Epidermal melanocyte (primary cell): ENCODE results near the gene ABHD8.
"Not testable (repeated sequence)": the region's sequence is repeated elsewhere in the genome, so short reads cannot be mapped to it uniquely, and the experiment has no call there.

ENCODE experiments used
- DNase-seq: peaks from one replicate; pipeline ENCODE4 v3.0.0; 2011; ENCODE audit warnings: low spot score; ENCODE audit not compliant: insufficient read length

The ABHD8 gene

GRCh38 chr19:17296976-17297375 is 6.2 kb downstream of the ABHD8 start:
- no peak for DNase-seq

GRCh38 chr19:17296273-17296672 is 7.0 kb downstream of the ABHD8 start:
- no peak for DNase-seq

- DNase-seq, result not testable (repeated sequence)
Measured at GRCh38 chr19:17295551-17295950, 7.7 kb downstream of the ABHD8 start.

- DNase-seq, result no peak
Measured at GRCh38 chr19:17294051-17294891, 9.0 kb downstream of the ABHD8 start.

- no peak for DNase-seq
Measured at GRCh38 chr19:17293605-17294004, 9.6 kb downstream of the ABHD8 start.

GRCh38 chr19:17292301-17293074 is 10.7 kb downstream of the ABHD8 start:
- DNase-seq, result peak; percentile 99

- peak; percentile 94 for DNase-seq
Measured at GRCh38 chr19:17289489-17289888, 13.7 kb downstream of the ABHD8 start.

- DNase-seq, result no peak
Measured at GRCh38 chr19:17286752-17287151, 16.5 kb downstream of the ABHD8 start.

GRCh38 chr19:17286263-17286662 is 17.0 kb downstream of the ABHD8 start:
- DNase-seq, result no peak

- no peak for DNase-seq
Measured at GRCh38 chr19:17285415-17286135, 17.6 kb downstream of the ABHD8 start.

GRCh38 chr19:17283504-17283996 is 19.7 kb downstream of the ABHD8 start:
- no peak for DNase-seq

GRCh38 chr19:17282488-17283125 is 20.6 kb downstream of the ABHD8 start:
- peak; percentile 83 for DNase-seq

GRCh38 chr19:17281391-17282304 is 21.6 kb downstream of the ABHD8 start, which contains the start of gene ANKLE1:
ANKLE1 (plus strand) TSS chr19:17281901; CDS start chr19:17281921, 20 bp downstream.
- DNase-seq, result no peak

GRCh38 chr19:17279436-17279835 is 23.8 kb downstream of the ABHD8 start:
- no peak for DNase-seq

- DNase-seq, result no peak
Measured at GRCh38 chr19:17275441-17276175, 27.6 kb downstream of the ABHD8 start.

GRCh38 chr19:17274892-17275291 is 28.3 kb downstream of the ABHD8 start:
- not testable (repeated sequence) for DNase-seq

GRCh38 chr19:17268754-17269153 is 34.5 kb downstream of the ABHD8 start:
- no peak for DNase-seq

GRCh38 chr19:17266975-17267788 is 36.0 kb downstream of the ABHD8 start, which contains the start of gene BABAM1:
BABAM1 (plus strand) TSS chr19:17267443; CDS start chr19:17268807, 1,364 bp downstream.
- DNase-seq, result peak; percentile 100
